HL-60 (cell line): ENCODE measurements around the gene HHLA2.
"Not testable (repeated sequence)": the region's sequence is repeated elsewhere in the genome, so short reads cannot be mapped to it uniquely, and the experiment has no call there.

Source experiments
- DNase-seq, 2 experiments: peaks; one replicate each; pipeline ENCODE4 v3.0.0-alpha.2; 2010 to 2020; ENCODE audit warnings: low read depth in 1 of 2, low spot score in 1 of 2
- H3K27ac ChIP-seq: fragments of 250-450 bp; sonication (Bioruptor Pico); replicated peaks from 2 replicates; pipeline ENCODE4 v1.5.1; 2020; ENCODE audit warnings: mild to moderate bottlenecking, moderate library complexity
- H3K27me3 ChIP-seq: fragments of 250-450 bp; sonication (Bioruptor Pico); 2 replicates; pipeline ENCODE4 v1.5.1; 2021; ENCODE audit warnings: mild to moderate bottlenecking, moderate library complexity; ENCODE audit not compliant: insufficient read depth, poor library complexity, severe bottlenecking
- H3K4me3 ChIP-seq: replicated peaks from 2 replicates; pipeline ENCODE4 v1.5.1; 2011; ENCODE audit warnings: mild to moderate bottlenecking, control low read depth, low read length; ENCODE audit not compliant: insufficient read depth
- CTCF ChIP-seq: IDR thresholded peaks from one replicate; pipeline ENCODE4 v1.5.1; 2011; ENCODE audit warnings: low read length, control low read depth, inconsistent platforms; ENCODE audit not compliant: insufficient read depth
- GABPA ChIP-seq: IDR thresholded peaks from 2 replicates; pipeline ENCODE4 v1.6.1; 2012; ENCODE audit warnings: low read depth
- POLR2AphosphoS5 ChIP-seq: IDR thresholded peaks from 2 replicates; pipeline ENCODE4 v1.6.1; 2012; ENCODE audit warnings: low read depth
- REST ChIP-seq: IDR thresholded peaks from 2 replicates; pipeline ENCODE4 v1.6.1; 2012; ENCODE audit warnings: low read depth; ENCODE audit not compliant: insufficient replicate concordance
- SPI1 ChIP-seq: IDR thresholded peaks from 2 replicates; pipeline ENCODE4 v1.6.1; 2012; ENCODE audit warnings: low read depth, mild to moderate bottlenecking, borderline replicate concordance

The HHLA2 gene

GRCh38 chr3:108285176-108285575 lies 11.2 kb upstream of the HHLA2 start:
- H3K27ac ChIP-seq, result no peak overlapping the region
- TF ChIP-seq POLR2AphosphoS5 (no peak), GABPA (no peak), CTCF (no peak), REST (no peak), SPI1 (no peak)
- no peaks in the 10 kb centered on the region for H3K27me3 ChIP-seq
- no peak for DNase-seq
- no peak overlapping the region for H3K4me3 ChIP-seq

GRCh38 chr3:108287146-108287545 lies 9.2 kb upstream of the HHLA2 start:
- Histone ChIP-seq H3K4me3 (no peak overlapping the region), H3K27ac (no peak overlapping the region)
- TF ChIP-seq CTCF, result no peak
- TF ChIP-seq REST, result no peak
- no peak for TF ChIP-seq GABPA
- TF ChIP-seq SPI1, result no peak
- TF ChIP-seq POLR2AphosphoS5, result no peak

GRCh38 chr3:108288193-108288592 lies 8.2 kb upstream of the HHLA2 start:
- H3K4me3 ChIP-seq, DNase-seq, H3K27me3 ChIP-seq, H3K27ac ChIP-seq: not testable (repeated sequence)

More at GRCh38 chr3:108287146-108287545, 9.2 kb upstream of the HHLA2 start:
- no peak for DNase-seq
- H3K27me3 ChIP-seq, result no peaks in the 10 kb centered on the region

- no peak for DNase-seq
- Histone ChIP-seq H3K27ac (no peak overlapping the region), H3K4me3 (no peak overlapping the region), H3K27me3 (no peaks in the 10 kb centered on the region)
- TF ChIP-seq CTCF (no peak), REST (no peak), SPI1 (no peak), GABPA (no peak), POLR2AphosphoS5 (no peak)
Observed at GRCh38 chr3:108289159-108289558, 7.2 kb upstream of the HHLA2 start.
